Right forelimb (tissue), 1 donor: ENCODE results near the gene PLA2G2A.
"Not testable (repeated sequence)": the region's sequence is repeated elsewhere in the genome, so short reads cannot be mapped to it uniquely, and the experiment has no call there.

ENCODE experiments used
- DNase-seq: peaks from one replicate; pipeline ENCODE4 v3.0.0-alpha.2; 2018

Gene PLA2G2A

DNA sequence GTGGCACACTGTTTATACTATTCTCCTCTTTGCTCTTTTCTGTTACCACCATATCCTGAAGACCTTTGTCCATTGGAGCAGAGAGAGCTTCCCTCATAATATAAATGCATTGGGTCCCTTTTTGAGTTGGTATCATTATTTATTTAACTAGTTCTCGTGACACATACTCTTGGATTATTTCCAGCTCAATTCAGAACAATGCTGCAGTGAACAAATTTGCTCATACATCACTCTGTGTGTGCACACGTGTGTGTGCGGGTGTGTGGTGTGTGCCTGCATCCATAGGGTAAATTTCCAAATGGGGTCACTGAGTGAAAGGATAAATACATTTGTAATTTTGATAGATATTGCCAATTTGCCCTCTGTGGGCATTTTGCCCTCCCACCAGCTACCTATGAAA is 5.8 kb downstream of the PLA2G2A start:
- DNase-seq = no peak

DNA sequence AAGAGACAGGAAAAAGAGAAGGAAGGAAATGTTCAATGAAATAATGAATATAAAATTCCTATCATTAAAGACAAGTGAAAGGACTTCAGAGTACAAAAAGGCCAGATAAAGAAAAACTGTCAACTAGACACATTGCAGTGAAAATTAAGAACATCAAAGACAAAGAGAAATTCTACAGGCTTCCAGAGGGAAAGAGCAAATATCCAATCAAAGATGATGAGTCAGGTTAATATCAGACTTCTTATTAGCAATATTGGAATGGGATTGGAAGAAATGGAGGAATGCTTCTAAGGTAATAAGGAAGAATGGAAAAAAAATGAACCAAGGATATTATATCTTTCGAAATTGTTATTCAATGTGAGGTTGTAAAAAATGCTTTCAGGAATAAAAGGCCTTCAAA is 7.8 kb downstream of the PLA2G2A start:
- DNase-seq = no peak

DNA sequence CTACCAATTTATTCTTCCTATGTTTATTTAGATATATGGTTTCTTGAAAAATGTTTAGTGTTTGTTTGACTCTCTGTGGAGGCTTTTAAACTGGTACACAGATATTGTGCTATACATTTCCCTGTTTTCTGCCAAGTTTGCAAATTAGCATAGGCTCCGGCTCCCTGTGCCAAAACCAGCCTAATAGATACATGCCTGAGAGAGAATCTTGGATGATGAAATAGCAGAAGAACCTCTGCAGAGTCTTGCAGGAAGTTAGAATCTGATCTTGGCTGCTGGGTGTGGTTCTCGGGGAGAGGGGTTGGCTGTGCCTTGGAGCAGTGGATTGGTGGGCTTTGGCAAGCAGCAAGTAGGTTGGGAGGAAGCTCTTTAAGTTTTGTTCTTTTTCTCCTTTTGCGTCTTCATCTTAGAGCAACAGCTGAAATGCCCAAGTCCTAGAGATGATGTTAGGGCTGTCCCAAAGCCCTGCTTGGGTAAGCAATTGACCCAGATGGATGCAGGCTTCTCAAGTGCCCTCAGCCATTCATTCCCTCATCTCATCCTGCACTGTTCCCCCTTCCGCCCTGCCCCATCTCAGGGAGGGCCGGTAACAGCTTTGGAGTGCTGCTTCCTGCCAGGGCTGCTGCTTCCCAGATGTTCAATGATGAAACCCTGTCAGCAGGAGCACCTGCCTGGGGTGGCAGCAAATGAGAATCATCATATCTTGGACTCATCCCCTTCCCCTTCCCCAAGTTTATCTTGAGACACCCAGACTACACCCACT is 9.3 kb downstream of the PLA2G2A start:
- no peak for DNase-seq

DNA sequence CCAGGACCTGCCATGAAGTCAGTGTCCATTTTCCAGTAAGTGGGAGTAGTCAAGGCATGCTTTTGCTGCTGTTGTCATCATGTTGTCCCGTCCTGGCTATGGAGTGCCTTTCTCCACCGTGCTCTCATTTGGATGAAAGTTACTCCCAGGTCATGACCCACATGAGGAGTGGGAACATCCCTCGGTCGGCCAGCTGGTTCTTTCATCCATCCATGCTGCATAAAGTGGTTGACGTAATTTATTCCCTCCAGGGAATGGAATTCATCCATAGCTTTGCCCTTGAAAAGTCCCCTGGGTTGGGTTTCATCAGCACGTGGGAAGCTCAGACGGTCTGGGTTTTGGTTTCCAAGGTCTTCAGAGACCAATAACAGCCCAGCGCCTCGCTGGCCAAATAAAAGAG is 11.6 kb downstream of the PLA2G2A start:
- no peak for DNase-seq

DNA sequence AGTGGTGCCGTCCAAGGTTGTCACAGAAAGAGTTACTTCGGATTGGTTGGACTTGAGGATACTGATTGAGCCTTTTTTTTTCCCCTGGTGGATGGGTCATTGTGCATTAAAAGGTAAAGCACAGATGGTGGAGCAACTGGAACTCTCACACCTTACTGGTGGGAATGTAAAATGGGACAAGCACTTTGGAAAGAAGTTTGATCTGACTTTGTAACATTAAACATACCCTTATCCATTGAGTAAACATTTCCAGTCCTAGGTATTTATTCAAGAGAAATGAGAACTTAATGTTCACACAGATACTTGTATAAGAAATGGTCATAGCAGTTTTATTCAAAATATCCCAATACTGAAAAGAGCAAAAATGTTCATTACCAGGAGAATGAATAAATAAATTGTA is 14.9 kb downstream of the PLA2G2A start:
- DNase-seq = no peak

DNA sequence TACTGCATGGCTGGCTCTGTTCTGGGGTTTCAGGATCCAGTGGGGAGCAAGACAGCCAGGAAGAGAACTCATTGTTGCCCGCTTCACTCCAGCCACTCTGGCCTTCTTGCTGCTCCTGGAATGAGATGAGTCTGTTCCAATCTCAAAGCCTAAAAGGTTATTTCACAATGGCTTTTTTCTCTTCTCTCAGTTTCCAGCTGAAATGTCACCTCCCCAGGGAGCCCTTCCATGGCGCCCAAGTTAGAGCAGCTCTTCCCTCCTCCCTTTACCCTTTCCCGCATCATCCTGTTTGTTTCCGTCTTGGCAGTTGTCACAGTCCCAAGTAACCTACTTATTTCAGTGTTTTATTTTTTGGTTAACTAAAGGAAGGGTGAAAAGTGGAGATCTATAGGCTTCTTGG is 15.8 kb downstream of the PLA2G2A start:
- DNase-seq = no peak

DNA sequence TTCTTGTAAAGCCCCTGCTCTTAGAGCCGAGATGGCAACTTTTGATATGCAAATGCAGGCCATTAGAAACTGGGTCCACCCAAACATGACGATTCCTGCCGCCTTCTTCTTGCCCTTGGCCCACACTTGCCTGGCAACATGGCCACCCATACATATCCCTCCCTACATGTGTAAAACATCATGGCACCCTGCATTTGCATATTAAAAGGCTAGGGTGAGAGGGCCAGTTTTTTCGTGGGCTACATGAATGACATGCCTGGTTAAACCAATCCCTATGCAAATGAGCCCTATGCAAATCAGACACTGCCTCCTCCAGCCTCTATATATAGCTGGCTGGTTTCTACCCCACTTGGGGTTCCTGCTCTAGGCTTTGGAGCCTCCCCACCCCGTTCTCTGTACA is 18.8 kb downstream of the PLA2G2A start:
- DNase-seq = no peak

DNA sequence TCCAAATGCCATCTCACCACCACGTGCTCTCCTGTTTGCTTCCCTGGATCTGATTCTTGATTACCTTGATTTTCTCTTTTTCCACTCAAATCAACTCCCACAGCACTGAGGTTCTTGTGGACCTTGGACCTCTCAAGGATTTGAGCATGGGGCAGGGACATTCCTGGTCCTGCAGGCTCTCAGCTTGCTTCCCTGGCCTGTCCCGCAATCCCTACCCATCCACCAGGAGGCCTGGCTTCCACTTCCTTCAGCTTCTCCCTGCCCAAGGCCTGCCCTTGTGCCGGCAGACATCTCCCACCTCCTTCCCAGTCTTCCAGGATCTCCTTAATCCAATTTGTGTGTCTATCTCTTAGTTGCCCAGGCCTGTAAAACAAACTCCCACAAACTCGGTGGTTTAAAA is 21.6 kb downstream of the PLA2G2A start:
- no peak for DNase-seq

DNA sequence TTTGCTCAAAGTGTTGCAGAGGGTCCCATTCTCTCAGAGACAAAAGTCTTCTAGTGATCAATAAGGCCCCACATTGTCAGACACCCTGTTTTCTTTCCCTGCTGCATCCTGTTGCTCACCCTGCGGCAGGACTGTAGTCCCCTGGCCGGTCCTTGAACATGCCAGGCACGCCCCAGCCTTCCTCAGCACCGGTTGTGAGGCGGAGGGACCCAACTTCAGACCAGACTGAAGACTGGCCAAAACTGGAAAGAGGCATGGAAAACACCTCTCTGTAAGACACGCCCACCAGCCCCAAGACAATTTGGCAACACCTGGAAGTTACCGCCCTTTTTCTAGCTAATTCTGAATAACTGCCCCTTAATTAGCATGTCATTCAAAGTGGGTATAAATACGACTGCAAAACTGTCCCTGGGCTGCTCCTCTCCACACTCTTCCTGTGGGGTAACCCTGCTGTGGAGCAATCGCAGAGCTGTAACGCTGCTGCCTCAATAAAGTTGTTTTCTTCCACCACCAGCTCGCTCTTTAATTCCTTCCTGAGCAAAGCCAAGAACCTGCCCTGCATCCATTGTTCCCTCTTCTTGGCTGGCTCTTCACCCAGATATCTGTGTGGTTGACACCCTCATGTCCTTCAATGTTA is 23.8 kb downstream of the PLA2G2A start:
- no peak for DNase-seq

DNA sequence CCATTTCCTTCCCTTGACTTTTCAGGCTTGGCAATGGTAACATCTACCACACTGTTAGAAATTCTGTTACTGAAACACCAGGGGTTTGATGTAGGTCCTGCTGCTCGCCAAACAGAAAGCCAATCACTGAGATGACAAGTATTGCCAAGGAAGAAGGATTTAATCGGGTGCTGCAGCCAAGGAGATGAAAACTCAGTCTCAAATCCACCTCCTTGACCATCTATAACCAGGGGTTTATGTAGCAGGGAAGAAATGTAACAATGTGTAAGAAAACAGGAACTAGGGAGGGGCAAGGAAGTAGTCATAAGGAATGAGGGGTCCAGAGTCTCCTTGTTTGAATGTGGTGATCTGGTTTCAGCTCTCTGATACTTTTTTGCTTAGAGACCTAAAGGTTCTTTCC is 25.4 kb downstream of the PLA2G2A start:
- DNase-seq = no peak

DNA sequence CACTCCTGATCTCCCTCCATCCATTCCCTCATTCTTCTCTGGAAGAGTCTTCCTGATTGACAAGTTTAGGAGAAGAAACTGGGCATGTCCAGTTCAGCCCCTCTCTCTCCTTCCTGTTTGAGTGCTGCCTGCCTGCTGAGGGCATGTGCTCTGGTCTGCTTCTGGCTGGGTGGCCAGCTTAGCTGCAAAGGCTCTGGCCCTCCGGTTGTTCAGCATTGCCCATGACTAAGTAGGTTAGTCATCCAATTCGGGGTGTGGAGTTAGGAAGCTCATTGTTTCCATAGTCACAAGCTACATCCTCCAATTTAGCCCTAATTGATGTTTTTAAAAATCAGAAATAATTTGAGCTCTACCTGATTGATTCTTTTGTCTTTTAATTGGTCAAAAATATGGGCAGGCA is 30.4 kb downstream of the PLA2G2A start:
- no peak for DNase-seq

DNA sequence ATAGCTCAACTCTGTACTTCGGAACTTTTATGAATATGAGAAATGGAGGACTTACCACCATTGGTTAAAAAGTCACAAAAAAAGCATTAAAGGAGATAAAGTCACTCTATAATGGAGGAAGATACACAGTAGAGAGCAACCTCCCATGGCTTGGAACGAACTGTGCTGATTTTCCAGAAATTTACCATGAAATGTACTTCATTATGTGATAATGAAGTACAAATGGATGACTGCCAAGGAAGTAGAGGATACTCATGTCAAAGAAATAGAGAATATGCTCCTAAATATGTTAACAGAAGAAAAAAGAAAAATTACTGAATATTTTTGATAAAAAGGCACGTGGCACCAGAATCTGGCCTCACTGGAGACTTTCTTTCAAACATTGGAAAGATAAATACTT is 32.4 kb downstream of the PLA2G2A start:
- no peak for DNase-seq

DNA sequence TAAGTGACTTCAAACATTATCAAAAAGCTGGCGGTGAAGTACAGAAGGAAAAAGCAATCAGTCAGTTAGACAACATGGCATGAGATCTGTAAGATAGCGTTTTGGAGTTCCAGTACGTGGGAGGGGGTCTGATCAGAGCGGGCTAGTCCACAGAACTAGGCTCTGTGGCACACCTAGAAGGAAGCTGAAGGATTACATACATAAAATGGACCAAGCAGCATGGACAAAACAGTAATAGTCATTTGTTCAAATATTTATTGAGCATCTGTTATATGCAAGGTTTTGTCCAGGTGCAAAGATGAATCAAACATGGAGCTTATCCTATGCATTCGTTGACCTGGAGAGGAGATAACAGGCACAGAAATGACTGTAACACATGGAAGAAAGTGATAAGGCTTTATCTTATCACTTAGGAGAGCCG is 33.1 kb downstream of the PLA2G2A start:
- DNase-seq = no peak

DNA sequence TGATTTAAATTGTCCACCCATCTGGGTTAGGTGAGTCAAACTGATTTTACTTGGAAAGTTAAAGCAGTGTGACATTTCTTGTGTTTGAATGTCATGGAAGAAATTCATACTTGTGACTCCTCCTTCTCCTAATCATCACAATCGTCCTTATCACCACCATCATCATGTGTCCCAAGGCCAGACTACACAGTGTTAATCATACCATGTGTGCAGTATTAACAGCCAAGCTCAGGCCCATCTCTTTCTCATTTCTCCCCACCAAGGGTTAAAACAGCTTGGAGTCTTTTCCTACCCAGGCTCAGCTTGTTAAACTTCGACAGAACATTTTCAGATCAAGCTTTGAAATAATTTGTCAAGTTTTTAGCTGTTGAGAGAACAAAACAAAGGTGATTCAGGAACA is 33.5 kb downstream of the PLA2G2A start:
- DNase-seq = no peak

DNA sequence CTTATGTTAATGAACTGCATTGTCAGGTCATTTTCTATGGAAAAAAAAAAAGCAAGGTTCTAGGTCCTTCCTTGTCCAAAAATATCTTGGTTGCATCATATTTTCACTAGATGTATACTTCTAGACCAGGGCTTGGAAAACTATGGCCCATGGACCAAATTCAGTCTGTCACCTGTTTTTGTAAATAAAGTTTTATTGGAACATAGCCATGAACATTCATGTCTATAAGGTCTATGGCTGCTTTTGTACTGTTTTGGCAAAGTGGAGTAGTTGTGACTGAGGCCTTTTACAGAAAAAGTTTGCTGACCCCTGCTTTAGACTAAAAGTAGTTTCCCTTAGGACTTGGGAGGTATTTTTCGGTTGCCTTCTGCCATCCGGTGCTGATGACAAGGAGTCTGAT is 36.8 kb downstream of the PLA2G2A start:
- no peak for DNase-seq

DNA sequence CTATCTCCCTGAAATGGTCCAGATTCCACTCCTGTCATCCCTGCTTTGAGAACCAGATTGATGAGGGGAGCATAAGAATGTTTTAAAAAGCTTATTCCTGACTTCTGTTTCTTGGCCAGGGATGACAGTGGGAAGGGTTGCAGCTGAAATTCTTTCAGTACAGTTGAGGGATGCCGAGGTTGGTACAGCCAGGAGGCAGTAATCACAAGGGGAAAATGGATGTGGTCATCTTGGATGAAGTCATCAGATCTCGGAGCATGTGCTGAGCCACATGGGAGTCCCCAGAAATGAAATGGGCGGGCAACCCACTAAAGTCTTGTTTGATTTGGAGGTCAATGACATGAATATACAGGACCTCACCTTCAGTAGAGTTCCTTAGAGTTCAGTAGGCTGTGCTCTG is 37.3 kb downstream of the PLA2G2A start:
- no peak for DNase-seq

DNA sequence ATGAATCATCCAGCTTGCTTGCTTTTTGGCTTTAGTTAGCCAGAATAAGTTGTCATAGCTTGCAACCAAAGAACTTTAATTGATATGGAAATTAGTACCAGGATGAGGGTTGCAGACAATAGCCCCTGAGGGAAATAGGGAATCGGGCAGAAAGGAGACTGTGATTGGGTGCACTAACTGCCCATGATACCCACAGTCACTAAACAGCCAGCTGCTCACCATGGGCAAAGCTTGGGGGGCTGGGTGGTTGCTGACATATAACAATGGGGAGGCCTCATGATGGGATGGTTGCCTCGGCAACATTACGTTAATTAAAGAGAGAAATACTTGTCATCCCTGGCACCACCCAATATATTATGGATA is 38.2 kb downstream of the PLA2G2A start:
- DNase-seq = no peak

DNA sequence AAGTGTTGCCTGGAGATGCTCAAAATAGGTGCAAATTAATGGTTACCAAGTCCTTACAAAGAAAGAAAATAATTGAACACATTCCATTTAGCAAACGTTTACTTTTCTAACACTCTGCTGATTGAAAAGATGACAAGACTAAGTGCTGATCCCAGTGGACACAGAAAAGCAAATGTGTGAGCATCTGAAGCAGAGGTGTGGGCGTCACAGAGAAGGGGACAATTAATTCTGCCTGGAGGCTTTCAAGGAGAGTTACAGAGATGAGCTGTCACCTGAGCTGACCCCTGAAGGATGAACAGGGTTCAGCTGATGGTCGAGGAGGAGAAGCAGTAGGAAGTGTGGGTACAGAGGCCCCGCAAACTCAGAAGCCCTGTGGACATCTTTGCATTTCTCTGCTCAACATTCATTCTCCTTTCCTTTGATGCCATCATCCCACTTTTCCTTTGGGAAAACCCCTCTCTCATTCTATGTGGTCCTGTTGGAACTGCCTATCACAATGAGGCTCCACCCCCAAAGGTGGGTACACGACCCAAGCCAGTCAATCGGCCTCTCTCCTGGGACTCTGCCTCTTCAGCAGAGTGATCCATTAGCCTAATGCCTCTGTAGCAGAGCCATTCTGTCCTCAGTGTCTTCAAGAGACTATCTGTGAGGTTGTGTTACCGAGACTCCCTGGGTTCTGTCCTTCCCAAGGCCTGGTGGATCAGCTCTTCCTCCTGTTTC is 38.8 kb downstream of the PLA2G2A start:
- no peak for DNase-seq

DNA sequence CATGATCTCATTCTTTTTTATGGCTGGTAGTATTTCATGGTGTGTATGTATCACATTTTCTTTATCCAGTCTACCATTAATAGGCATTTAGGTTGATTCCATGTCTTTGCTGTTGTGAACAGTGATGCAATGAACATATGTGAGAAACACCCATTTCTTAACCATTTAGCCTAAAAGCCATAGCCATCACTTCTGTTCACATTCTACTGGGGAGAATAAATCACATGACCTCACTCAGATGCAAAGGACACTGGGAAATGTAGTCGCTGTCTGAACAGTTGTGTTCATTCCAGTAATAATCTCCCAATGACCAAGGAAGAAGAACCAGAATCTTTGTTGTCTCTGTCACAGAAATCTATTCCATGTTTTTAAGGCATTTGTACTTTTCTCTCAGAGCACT is 40.9 kb downstream of the PLA2G2A start:
- no peak for DNase-seq

DNA sequence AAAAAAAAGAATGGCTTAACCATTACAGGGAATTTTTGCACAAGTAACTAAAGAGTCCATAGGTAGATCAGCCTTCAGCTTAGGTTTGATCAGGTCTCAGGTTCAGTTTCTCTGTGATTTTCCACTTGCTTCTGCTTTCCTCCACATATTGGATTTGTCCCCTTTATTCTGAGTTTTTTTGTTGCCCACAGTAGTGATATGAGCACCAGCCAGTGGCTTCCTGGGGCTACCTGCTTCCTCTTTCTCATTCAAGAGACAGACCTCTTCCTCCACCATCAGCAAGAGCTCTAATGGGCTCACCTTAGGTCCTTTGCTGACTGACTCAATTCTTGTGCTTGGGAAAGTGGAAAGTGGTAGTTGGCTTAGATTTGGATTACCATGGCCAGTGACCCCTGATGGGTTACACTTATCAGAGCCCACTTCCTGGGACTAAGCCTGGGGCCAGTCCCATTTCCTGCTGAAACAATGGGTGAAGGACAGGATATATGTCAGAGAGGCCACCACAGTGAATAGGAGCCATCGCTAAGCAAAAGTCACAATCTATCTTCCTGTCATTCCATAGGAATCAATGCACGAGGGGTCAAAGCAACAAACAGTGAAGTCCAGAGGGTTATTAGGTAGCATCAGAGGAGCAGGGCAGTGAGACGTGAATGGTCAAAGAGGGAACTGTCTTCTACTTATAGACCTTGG is 43.2 kb downstream of the PLA2G2A start:
- DNase-seq = no peak

DNA sequence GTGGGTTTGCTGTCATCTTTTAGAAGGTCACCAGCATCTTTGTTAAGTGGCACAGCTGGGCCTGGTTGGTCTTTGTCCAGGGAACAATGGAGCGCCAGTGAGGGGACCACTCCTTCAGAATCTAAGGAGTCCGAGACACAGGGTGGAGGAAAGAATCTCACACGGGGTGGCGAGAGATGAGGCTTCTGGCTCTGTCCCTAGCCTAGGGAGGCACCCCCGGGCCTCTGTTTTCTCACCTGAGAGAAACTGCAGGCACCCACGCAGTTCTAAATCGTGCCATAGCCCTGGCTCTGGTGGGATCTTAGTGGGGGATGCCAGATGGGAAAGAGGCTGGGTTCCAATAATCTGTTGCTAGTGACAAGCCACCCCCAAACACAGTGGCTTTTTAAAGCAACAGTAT is 45.1 kb downstream of the PLA2G2A start:
- no peak for DNase-seq

DNA sequence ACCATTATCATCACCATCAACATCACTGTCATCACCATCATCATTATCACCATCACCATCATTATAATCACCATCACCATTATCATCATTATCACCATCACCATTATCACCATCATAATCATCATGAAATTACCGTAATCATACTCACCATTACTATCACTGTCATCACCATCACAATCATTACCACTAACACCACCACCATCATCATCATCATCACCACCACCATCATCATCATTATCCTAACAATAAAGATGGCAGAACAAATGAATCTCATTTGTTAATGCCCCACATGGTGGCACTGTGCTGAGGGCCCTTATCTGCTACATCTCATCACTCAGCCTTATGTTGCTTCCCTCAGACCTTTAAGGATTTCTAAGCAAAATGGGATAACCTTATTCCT is 46.6 kb downstream of the PLA2G2A start:
- no peak for DNase-seq

DNA sequence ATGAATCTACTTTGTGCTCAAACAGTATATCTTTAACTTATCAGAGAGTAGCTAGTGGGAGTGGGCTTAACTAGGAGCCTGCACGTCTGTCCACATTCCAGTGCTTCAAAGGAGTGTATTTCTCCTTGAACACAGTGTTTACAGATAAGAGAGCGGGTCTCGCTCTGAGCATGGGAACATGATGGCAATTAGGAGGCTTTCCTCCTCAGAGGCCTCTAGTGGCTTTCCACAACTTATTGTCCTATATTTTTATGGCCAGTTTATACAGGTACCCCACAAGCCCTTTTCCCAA is 52.3 kb downstream of the PLA2G2A start:
- not testable (repeated sequence) for DNase-seq
